ENCODE measurements around the gene HLA-DQA1. TPM values are rescaled to one million over a fixed set of nuclear protein-coding genes. Genes with fewer than 3 reads are reported as not detected.
"Not testable (repeated sequence)": the region's sequence is repeated elsewhere in the genome, so short reads cannot be mapped to it uniquely, and the experiment has no call there.

The HLA-DQA1 gene
- total RNA-seq, 1 experiment from 2014 or later = 0.22 TPM

GRCh38 chr6:32643904-32644303 lies 6.7 kb downstream of the HLA-DQA1 start:
- Mint-ChIP-seq H3K27ac (no peak overlapping the region), H3K9me3 (no peaks in the 10 kb centered on the region), H3K4me1 (no peaks in the 10 kb centered on the region), H3K36me3 (no peaks in the 10 kb centered on the region), H3K27me3 (ENCODE audit: low read depth) (peaks cover 20% of the 10 kb centered on the region), H3K4me3 (no peak overlapping the region)
- ATAC-seq (no peak), DNase-seq (ENCODE audit: low spot score) (no peak)
- POLR2A ChIA-PET = no interaction called here
- CTCF ChIA-PET = no interaction called here
- no peak for TF ChIP-seq FOXP1 (CRISPR knock-in tag; IDR thresholded peaks at IDR 0.05; ENCODE audit: borderline replicate concordance)
- TF ChIP-seq TCF7 (CRISPR knock-in tag; IDR thresholded peaks at IDR 0.05; ENCODE audit: low read depth) = no peak
- no peak for TF ChIP-seq ZMAT4 (CRISPR knock-in tag; IDR thresholded peaks at IDR 0.05)
- TF ChIP-seq HMGXB4 (CRISPR knock-in tag; IDR thresholded peaks at IDR 0.05) = no peak

GRCh38 chr6:32645047-32645703 lies 8.0 kb downstream of the HLA-DQA1 start:
- no peaks in the 10 kb centered on the region for H3K9me3 Mint-ChIP-seq
- CTCF ChIA-PET = no interaction called here
- no peaks in the 10 kb centered on the region for H3K4me1 Mint-ChIP-seq
- TF ChIP-seq ESRRA (CRISPR knock-in tag; IDR thresholded peaks at IDR 0.05; ENCODE audit: borderline replicate concordance) (no peak), TCF7 (CRISPR knock-in tag; IDR thresholded peaks at IDR 0.05; ENCODE audit: low read depth) (no peak), ZNF416 (CRISPR knock-in tag; IDR thresholded peaks at IDR 0.05) (no peak), HMGA2 (CRISPR knock-in tag; IDR thresholded peaks at IDR 0.05) (no peak), SOX15 (CRISPR knock-in tag; IDR thresholded peaks at IDR 0.05) (no peak), ELF4 (CRISPR knock-in tag; IDR thresholded peaks at IDR 0.05; ENCODE audit: low read depth) (no peak)
- H3K36me3 Mint-ChIP-seq = no peaks in the 10 kb centered on the region
- H3K27ac Mint-ChIP-seq = no peak overlapping the region
- H3K27me3 Mint-ChIP-seq (ENCODE audit: low read depth) = peaks cover 15% of the 10 kb centered on the region
- ATAC-seq = no peak
- no peak overlapping the region for H3K4me3 Mint-ChIP-seq
- no peak for DNase-seq (ENCODE audit: low spot score)
- POLR2A ChIA-PET = no interaction called here

GRCh38 chr6:32655203-32655710 lies 18.1 kb downstream of the HLA-DQA1 start:
- no peaks in the 10 kb centered on the region for H3K36me3 Mint-ChIP-seq
- no peak overlapping the region for H3K27ac Mint-ChIP-seq
- H3K9me3 Mint-ChIP-seq = no peaks in the 10 kb centered on the region
- CTCF ChIA-PET = no interaction called here
- DNase-seq (ENCODE audit: low spot score) (no peak), ATAC-seq (no peak)
- no peaks in the 10 kb centered on the region for H3K4me1 Mint-ChIP-seq
- POLR2A ChIA-PET = no interaction called here
- no peak overlapping the region for H3K4me3 Mint-ChIP-seq
- TF ChIP-seq ZNF671 (CRISPR knock-in tag; IDR thresholded peaks at IDR 0.05) (no peak), ATF3 (CRISPR knock-in tag; conservative IDR thresholded peaks at IDR 0.05) (no peak), ESRRA (CRISPR knock-in tag; IDR thresholded peaks at IDR 0.05; ENCODE audit: borderline replicate concordance) (no peak), ZNF532 (CRISPR knock-in tag; IDR thresholded peaks at IDR 0.05; ENCODE audit: borderline replicate concordance) (no peak), E2F4 (CRISPR knock-in tag; IDR thresholded peaks at IDR 0.05; ENCODE audit: borderline replicate concordance, low read depth) (no peak), FOXP1 (CRISPR knock-in tag; IDR thresholded peaks at IDR 0.05; ENCODE audit: borderline replicate concordance) (no peak), NFYB (CRISPR knock-in tag; conservative IDR thresholded peaks at IDR 0.05; ENCODE audit: low read depth) (no peak)
- peaks cover 13% of the 10 kb centered on the region for H3K27me3 Mint-ChIP-seq (ENCODE audit: low read depth)

GRCh38 chr6:32657329-32657728 lies 20.1 kb downstream of the HLA-DQA1 start:
- DNase-seq (ENCODE audit: low spot score); H3K36me3 Mint-ChIP-seq; H3K4me1 Mint-ChIP-seq; CTCF ChIA-PET; ATAC-seq; H3K27ac Mint-ChIP-seq; H3K4me3 Mint-ChIP-seq; H3K9me3 Mint-ChIP-seq; POLR2A ChIA-PET: not testable (repeated sequence)
- H3K27me3 Mint-ChIP-seq (ENCODE audit: low read depth) = peaks cover 30% of the 10 kb centered on the region

GRCh38 chr6:32657819-32658218 lies 20.6 kb downstream of the HLA-DQA1 start:
- CTCF ChIA-PET; H3K4me1 Mint-ChIP-seq; ATAC-seq; DNase-seq (ENCODE audit: low spot score); H3K4me3 Mint-ChIP-seq; H3K27ac Mint-ChIP-seq; H3K36me3 Mint-ChIP-seq; H3K9me3 Mint-ChIP-seq; POLR2A ChIA-PET: not testable (repeated sequence)
- H3K27me3 Mint-ChIP-seq (ENCODE audit: low read depth) = peaks cover 30% of the 10 kb centered on the region

Measured in WTC11 (cell line).